HEK293 (cell line): Measurements from ENCODE around the gene GRIK2.

Source experiments
- CTCF ChIA-PET: fragments of 350-600 bp; formaldehyde crosslinking; extraction: SDS; loops from one replicate; lab custom pipeline; 2021; ENCODE audit warnings: antibody characterized with exemption; lab: Yijun Ruan, JAX
- POLR2A ChIA-PET: fragments of 300-600 bp; formaldehyde crosslinking; extraction: SDS; loops from one replicate; lab custom pipeline; 2020; ENCODE audit warnings: antibody characterized with exemption, inconsistent platforms; lab: Yijun Ruan, JAX
- H3K27ac ChIP-seq: fragments of 200-500 bp; sonication (Bioruptor generic); 2 replicates; pipeline ENCODE4 v1.5.1; 2014; ENCODE audit warnings: low read depth, low read length, control low read depth, inconsistent platforms; ENCODE audit errors: extremely low read depth
- H3K36me3 ChIP-seq, 2 experiments: fragments of 200-500 bp in 1 of 2; sonication (Bioruptor generic) in 1 of 2; 1 replicate in 1 of 2; 2 replicates in 1 of 2; pipeline ENCODE4 v1.5.1; 2014 to 2017; ENCODE audit warnings: inconsistent platforms in 2 of 2, low read length in 2 of 2; ENCODE audit not compliant: control insufficient read depth in 2 of 2, insufficient read depth in 1 of 2
- H3K4me1 ChIP-seq: fragments of 200-500 bp; sonication (Bioruptor generic); 2 replicates; pipeline ENCODE4 v1.5.1; 2014; ENCODE audit warnings: mild to moderate bottlenecking, low read length, inconsistent platforms; ENCODE audit not compliant: control insufficient read depth, insufficient read depth
- H3K4me3 ChIP-seq: 2 replicates; pipeline ENCODE4 v1.5.1; 2011; ENCODE audit warnings: low read depth, mild to moderate bottlenecking, control low read depth, low read length, moderate library complexity
- H3K9me3 ChIP-seq: fragments of 200-500 bp; sonication (Bioruptor generic); 2 replicates; pipeline ENCODE4 v1.5.1; 2014; ENCODE audit warnings: low read depth, low read length, inconsistent platforms; ENCODE audit not compliant: control insufficient read depth, insufficient read depth
- MZF1 ChIP-seq: fragments of 450-650 bp; formaldehyde crosslinking; IDR thresholded peaks from 2 replicates; pipeline ENCODE4 v1.5.1; 2017; ENCODE audit warnings: missing biosample characterization, missing genetic modification characterization, borderline replicate concordance
- PRDM1 ChIP-seq: fragments of 450-650 bp; formaldehyde crosslinking; IDR thresholded peaks from 2 replicates; pipeline ENCODE4; 2016; ENCODE audit warnings: missing biosample characterization, missing genetic modification characterization
- SCRT1 ChIP-seq: fragments of 450-650 bp; formaldehyde crosslinking; IDR thresholded peaks from 2 replicates; pipeline ENCODE4 v1.5.1; 2016; ENCODE audit warnings: missing biosample characterization, missing genetic modification characterization, borderline replicate concordance
- ZNF10 ChIP-seq: fragments of 450-650 bp; formaldehyde crosslinking; IDR thresholded peaks from 2 replicates; pipeline ENCODE4 v1.5.1; 2017; ENCODE audit warnings: missing biosample characterization, missing genetic modification characterization
- ZNF169 ChIP-seq: fragments of 450-650 bp; formaldehyde crosslinking; IDR thresholded peaks from 2 replicates; pipeline ENCODE4 v1.5.1; 2016; ENCODE audit warnings: missing biosample characterization, missing genetic modification characterization
- ZNF248 ChIP-seq: fragments of 450-650 bp; formaldehyde crosslinking; IDR thresholded peaks from 2 replicates; pipeline ENCODE4 v1.5.1; 2017; ENCODE audit warnings: missing biosample characterization, missing genetic modification characterization
- ZNF292 ChIP-seq: fragments of 450-650 bp; formaldehyde crosslinking; IDR thresholded peaks from 2 replicates; pipeline ENCODE4 v1.5.1; 2016; ENCODE audit warnings: low read depth, missing biosample characterization, missing genetic modification characterization, borderline replicate concordance
- ZNF530 ChIP-seq: fragments of 450-650 bp; formaldehyde crosslinking; IDR thresholded peaks from 2 replicates; pipeline ENCODE4 v1.5.1; 2016; ENCODE audit warnings: low read depth, missing biosample characterization, missing genetic modification characterization
- ZNF585B ChIP-seq: fragments of 450-650 bp; formaldehyde crosslinking; IDR thresholded peaks from 2 replicates; pipeline ENCODE4 v1.5.1; 2016; ENCODE audit warnings: missing biosample characterization, missing genetic modification characterization
- ZNF621 ChIP-seq: fragments of 450-650 bp; formaldehyde crosslinking; IDR thresholded peaks from 2 replicates; pipeline ENCODE4 v1.5.1; 2017; ENCODE audit warnings: missing biosample characterization, missing genetic modification characterization
- ZNF626 ChIP-seq: fragments of 450-650 bp; sonication (Bioruptor Pico); formaldehyde crosslinking; IDR thresholded peaks from 2 replicates; pipeline ENCODE4 v1.5.1; 2018; ENCODE audit warnings: missing biosample characterization, missing genetic modification characterization, inconsistent platforms
- ZNF776 ChIP-seq: fragments of 450-650 bp; formaldehyde crosslinking; IDR thresholded peaks from 2 replicates; pipeline ENCODE4 v1.5.0; 2017; ENCODE audit warnings: missing biosample characterization, missing genetic modification characterization, borderline replicate concordance
- ZSCAN23 ChIP-seq: fragments of 450-650 bp; formaldehyde crosslinking; IDR thresholded peaks from 2 replicates; pipeline ENCODE4 v1.5.1; 2016; ENCODE audit warnings: missing biosample characterization, missing genetic modification characterization
- ZSCAN30 ChIP-seq: fragments of 450-650 bp; IDR thresholded peaks from 2 replicates; pipeline ENCODE4 v1.5.1; 2018; ENCODE audit warnings: missing biosample characterization, mild to moderate bottlenecking, missing genetic modification characterization, moderate library complexity
- TF ChIP-seq, protein P1 (sequence below): fragments of 450-650 bp; formaldehyde crosslinking; IDR thresholded peaks from 2 replicates; pipeline ENCODE4 v1.5.1; 2016; ENCODE audit warnings: missing biosample characterization, missing genetic modification characterization
- TF ChIP-seq, protein P2 (sequence below): fragments of 450-650 bp; formaldehyde crosslinking; IDR thresholded peaks from 2 replicates; pipeline ENCODE4; 2016; ENCODE audit warnings: missing biosample characterization, missing genetic modification characterization

Gene GRIK2

DNA sequence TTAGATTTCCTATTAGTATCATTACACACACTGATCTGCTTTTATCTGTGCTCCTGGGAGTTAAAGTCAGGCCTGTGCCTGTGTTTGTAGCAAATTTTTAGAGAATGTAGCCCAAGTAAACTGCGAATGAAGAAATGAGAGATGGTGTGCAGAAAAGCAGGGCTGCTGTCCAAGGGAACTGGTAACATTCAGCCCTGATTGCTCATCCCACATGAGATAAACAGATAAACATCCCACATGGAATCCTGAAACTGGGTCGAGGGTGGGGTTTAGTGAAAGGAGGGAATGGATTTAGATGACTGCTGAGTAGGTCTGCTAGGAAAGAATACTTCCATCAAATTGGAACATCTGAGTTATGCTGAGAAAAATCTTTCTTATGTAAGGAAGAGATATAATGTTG, 69.1 kb downstream of the GRIK2 start:
- H3K36me3 ChIP-seq = no peaks in the 10 kb centered on the region
- no peak for TF ChIP-seq ZNF530 (tag by site-specific recombination)
- TF ChIP-seq MZF1 (tag by site-specific recombination) = no peak
- no peak for TF ChIP-seq ZSCAN23
- ChIA-PET POLR2A (no interaction called here), CTCF (interaction anchor here (0.7 to 1.7 kb wide), 2 partner anchors 11 to 151 kb away, joined by 3 read pairs; no protein-coding TSS in a partner anchor)
- H3K4me3 ChIP-seq = no peak overlapping the region
- no peaks in the 10 kb centered on the region for H3K4me1 ChIP-seq
- H3K9me3 ChIP-seq = no peaks in the 10 kb centered on the region
- H3K27ac ChIP-seq = no peak overlapping the region

DNA sequence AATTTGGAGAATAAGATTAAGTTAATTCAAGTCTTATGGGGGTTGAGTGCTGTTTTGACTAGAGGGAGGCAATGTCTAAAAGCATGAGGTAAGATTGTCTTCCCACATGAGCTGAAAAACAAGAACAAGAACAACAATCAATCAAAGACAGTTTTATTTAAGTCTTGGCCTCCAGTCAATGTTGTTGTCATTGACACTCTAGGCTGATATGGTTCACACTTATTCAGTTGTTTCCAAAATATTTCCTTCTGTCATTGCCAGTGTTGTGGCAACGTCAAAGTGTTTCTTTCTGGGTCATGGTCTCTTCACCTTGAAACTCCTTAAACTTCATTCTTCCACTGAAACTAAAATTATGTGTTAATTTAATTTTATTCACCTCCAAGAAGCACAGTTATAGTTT, 72.4 kb downstream of the GRIK2 start:
- TF ChIP-seq ZNF248 (no peak), ZNF776 (tag by site-specific recombination) (no peak), ZNF292 (no peak), ZNF10 (no peak)
- TF ChIP-seq, protein P1, sequence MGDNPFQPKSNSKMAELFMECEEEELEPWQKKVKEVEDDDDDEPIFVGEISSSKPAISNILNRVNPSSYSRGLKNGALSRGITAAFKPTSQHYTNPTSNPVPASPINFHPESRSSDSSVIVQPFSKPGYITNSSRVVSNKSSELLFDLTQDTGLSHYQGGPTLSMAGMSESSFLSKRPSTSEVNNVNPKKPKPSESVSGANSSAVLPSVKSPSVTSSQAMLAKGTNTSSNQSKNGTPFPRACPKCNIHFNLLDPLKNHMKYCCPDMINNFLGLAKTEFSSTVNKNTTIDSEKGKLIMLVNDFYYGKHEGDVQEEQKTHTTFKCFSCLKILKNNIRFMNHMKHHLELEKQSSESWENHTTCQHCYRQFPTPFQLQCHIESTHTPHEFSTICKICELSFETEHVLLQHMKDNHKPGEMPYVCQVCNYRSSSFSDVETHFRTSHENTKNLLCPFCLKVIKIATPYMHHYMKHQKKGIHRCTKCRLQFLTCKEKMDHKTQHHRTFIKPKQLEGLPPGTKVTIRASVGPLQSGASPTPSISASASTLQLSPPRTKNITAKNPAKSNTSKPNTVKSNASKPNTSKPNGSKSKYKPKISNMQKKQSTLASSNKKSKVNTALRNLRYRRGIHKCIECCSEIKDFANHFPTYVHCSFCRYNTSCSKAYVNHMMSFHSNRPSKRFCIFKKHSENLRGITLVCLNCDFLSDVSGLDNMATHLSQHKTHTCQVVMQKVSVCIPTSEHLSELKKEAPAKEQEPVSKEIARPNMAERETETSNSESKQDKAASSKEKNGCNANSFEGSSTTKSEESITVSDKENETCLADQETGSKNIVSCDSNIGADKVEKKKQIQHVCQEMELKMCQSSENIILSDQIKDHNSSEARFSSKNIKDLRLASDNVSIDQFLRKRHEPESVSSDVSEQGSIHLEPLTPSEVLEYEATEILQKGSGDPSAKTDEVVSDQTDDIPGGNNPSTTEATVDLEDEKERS (tag by site-specific recombination) = no peak
- TF ChIP-seq, protein P2, sequence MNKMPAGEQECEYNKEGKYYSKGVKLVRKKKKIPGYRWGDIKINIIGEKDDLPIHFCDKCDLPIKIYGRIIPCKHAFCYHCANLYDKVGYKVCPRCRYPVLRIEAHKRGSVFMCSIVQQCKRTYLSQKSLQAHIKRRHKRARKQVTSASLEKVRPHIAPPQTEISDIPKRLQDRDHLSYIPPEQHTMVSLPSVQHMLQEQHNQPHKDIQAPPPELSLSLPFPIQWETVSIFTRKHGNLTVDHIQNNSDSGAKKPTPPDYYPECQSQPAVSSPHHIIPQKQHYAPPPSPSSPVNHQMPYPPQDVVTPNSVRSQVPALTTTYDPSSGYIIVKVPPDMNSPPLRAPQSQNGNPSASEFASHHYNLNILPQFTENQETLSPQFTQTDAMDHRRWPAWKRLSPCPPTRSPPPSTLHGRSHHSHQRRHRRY (tag by site-specific recombination) = no peak
- POLR2A ChIA-PET = no interaction called here
- H3K9me3 ChIP-seq = no peaks in the 10 kb centered on the region
- H3K36me3 ChIP-seq = no peaks in the 10 kb centered on the region
- H3K4me1 ChIP-seq = no peaks in the 10 kb centered on the region
- H3K4me3 ChIP-seq = no peak overlapping the region
- H3K27ac ChIP-seq = no peak overlapping the region
- CTCF ChIA-PET = interaction anchor here (0.6 to 1.2 kb wide), 3 partner anchors 10 to 655 kb away, joined by 3 read pairs; no protein-coding TSS in a partner anchor

DNA sequence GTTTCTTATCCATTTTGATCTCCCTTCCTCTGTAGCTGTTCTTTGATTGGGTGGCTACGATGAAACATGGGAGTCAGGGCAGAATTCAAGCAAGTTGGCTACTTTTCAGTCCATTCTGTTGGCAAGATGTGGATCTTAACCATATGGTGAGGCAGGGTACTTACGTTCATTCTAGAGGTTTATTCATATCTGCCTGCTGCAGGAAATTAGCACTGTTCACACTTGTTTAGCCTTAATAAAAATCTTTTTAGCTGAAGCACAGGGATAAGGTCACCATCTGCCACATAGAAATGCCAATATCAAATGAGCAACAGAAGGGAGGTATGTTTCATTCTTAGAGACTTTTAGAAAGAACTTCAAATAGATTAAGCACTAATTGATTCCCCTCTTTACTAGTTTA, 83.9 kb downstream of the GRIK2 start:
- H3K4me1 ChIP-seq = no peaks in the 10 kb centered on the region
- TF ChIP-seq ZNF626 (tag by site-specific recombination) (no peak), ZSCAN30 (tag by site-specific recombination) (no peak), ZNF169 (tag by site-specific recombination) (no peak), ZNF621 (tag by site-specific recombination) (no peak), SCRT1 (no peak), ZNF585B (tag by site-specific recombination) (no peak), PRDM1 (tag by site-specific recombination) (no peak)
- TF ChIP-seq, protein P1 (tag by site-specific recombination) = no peak
- no peak overlapping the region for H3K27ac ChIP-seq
- H3K4me3 ChIP-seq = no peak overlapping the region
- H3K9me3 ChIP-seq = no peaks in the 10 kb centered on the region
- ChIA-PET CTCF (no interaction called here), POLR2A (no interaction called here)
- no peaks in the 10 kb centered on the region for H3K36me3 ChIP-seq
